K562 (cell line): ENCODE data around the gene ABR. TPM values are rescaled to one million over a fixed set of nuclear protein-coding genes. Genes with fewer than 3 reads are reported as not detected.

Experiments
- CBX8 ChIP-seq: fragments of 200-600 bp; sonication (generic); IDR thresholded peaks from 2 replicates; pipeline ENCODE4 v1.6.1; 2012; ENCODE audit warnings: borderline replicate concordance, mixed run types, low read depth, mild to moderate bottlenecking, moderate library complexity, mixed read lengths, low read length, control low read depth, inconsistent platforms; ENCODE audit not compliant: poor library complexity, severe bottlenecking; ENCODE audit errors: extremely low read depth
- MGA ChIP-seq: fragments of 450-650 bp; IDR thresholded peaks from 2 replicates; pipeline ENCODE4 v1.6.1; 2016; ENCODE audit warnings: mild to moderate bottlenecking, moderate library complexity
- PHF8 ChIP-seq: fragments of 200-600 bp; sonication (generic); IDR thresholded peaks from 2 replicates; pipeline ENCODE4 v1.6.1; 2012; ENCODE audit warnings: mixed run types, mild to moderate bottlenecking, inconsistent platforms, low read length, moderate library complexity, borderline replicate concordance
- RBFOX2 ChIP-seq: fragments of 200-400 bp; formaldehyde crosslinking; IDR thresholded peaks from 2 replicates; pipeline ENCODE4 v1.6.1; 2017; ENCODE audit warnings: low read depth, mild to moderate bottlenecking, low read length, moderate library complexity
- ZNF197 ChIP-seq: fragments of 200-800 bp; sonication (Bioruptor generic); IDR thresholded peaks from 2 replicates; pipeline ENCODE4 v1.6.1; 2016; ENCODE audit warnings: low read depth, missing genetic modification characterization, missing compliant biosample characterization
- ZNF431 ChIP-seq: sonication (generic); formaldehyde crosslinking; IDR thresholded peaks from 2 replicates; pipeline ENCODE4 v1.8.0; 2022; ENCODE audit warnings: mild to moderate bottlenecking, missing genetic modification reagents
- polyA plus RNA-seq, 8 experiments: library from polyadenylated mRNA; depleted of rRNA in 4 of 8; stranded (reverse) in 5 of 8; unstranded in 3 of 8; fragments of >200 nt; fragmentation: Nextera tagmentation in 2 of 8; fragmentation: Illumina TruSeq in 1 of 8; extraction: Ambion mirVana in 2 of 8; extraction: Trizol in 1 of 8; gene quantifications; 2 replicates each; pipeline versions ENCODE4 v1.2.1 to v1.2.3, GENCODE V29; 2011 to 2014; ENCODE audit warnings: inconsistent platforms in 1 of 8, missing spikeins in 1 of 8
- total RNA-seq, 7 experiments: library from RNA; depleted of rRNA in 6 of 7; stranded (reverse); fragments of >200 nt in 6 of 7; fragmentation: Illumina TruSeq in 2 of 7; extraction: Trizol in 2 of 7; gene quantifications; 2 replicates each; pipeline versions ENCODE4 v1.2.1 to v1.2.3, GENCODE V29; 2011 to 2021; ENCODE audit warnings: low replicate concordance in 1 of 7
- TF ChIP-seq, protein P1 (sequence below), 3 experiments: fragments of 200-800 bp in 1 of 3; sonication (Bioruptor generic) in 1 of 3; sonication (generic) in 1 of 3; formaldehyde crosslinking in 1 of 3; IDR thresholded peaks; 2 replicates each; pipeline versions ENCODE4 v1.6.1 to v1.8.0; 2016 to 2022; ENCODE audit warnings: mild to moderate bottlenecking in 2 of 3, missing compliant biosample characterization in 2 of 3, missing genetic modification characterization in 2 of 3, missing genetic modification reagents in 1 of 3
- TF ChIP-seq, protein P2 (sequence below): fragments of 250-450 bp; sonication (Bioruptor Pico); IDR thresholded peaks from 2 replicates; pipeline ENCODE4 v1.4.0; 2020; ENCODE audit warnings: mild to moderate bottlenecking, moderate library complexity
- TF ChIP-seq, protein P3 (sequence below), 2 experiments: IDR thresholded peaks in 1 of 2; conservative IDR thresholded peaks in 1 of 2; 2 replicates each; pipeline ENCODE4 v1.6.1; 2016; ENCODE audit warnings: low read depth in 2 of 2, mild to moderate bottlenecking in 1 of 2, missing compliant biosample characterization in 1 of 2, missing genetic modification characterization in 1 of 2, moderate library complexity in 1 of 2

Gene ABR
- total and polyA plus RNA-seq, 9 of the 15 experiments (the other 6 are each of a cell fraction or from before 2014, with no cell fraction given): 0.07 to 1.6 (median 0.37) TPM; not detected in 1

DNA sequence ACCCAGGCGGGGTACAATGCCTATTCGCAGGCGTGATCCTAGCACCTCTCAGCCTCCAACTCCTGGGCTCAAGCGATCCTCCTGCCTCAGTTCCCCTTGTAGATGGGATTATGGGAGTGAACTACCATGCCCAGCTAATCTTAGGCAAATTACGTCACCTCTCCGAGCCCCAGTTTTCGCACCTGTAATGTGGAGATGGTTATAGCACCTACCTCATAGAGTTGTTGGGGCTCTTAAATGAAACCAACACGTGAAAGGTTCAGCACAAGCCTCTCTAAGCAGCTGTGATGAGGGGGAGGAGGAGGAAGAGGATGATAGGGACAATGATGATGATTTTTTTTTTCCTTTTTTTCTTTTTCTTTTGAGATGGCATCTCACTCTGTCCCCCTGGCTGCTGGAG, 59.9 kb downstream of the ABR start (continued):
- TF ChIP-seq MGA: no peak
- TF ChIP-seq CBX8: no peak
- no peak for TF ChIP-seq PHF8
- no peak for TF ChIP-seq RBFOX2
- TF ChIP-seq, protein P1, sequence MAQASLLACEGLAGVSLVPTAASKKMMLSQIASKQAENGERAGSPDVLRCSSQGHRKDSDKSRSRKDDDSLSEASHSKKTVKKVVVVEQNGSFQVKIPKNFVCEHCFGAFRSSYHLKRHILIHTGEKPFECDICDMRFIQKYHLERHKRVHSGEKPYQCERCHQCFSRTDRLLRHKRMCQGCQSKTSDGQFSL (CRISPR knock-in tag; IDR thresholded peaks at IDR 0.05): no peak
- TF ChIP-seq, protein P1 (tag; IDR thresholded peaks at IDR 0.05): no peak
- TF ChIP-seq, protein P2, sequence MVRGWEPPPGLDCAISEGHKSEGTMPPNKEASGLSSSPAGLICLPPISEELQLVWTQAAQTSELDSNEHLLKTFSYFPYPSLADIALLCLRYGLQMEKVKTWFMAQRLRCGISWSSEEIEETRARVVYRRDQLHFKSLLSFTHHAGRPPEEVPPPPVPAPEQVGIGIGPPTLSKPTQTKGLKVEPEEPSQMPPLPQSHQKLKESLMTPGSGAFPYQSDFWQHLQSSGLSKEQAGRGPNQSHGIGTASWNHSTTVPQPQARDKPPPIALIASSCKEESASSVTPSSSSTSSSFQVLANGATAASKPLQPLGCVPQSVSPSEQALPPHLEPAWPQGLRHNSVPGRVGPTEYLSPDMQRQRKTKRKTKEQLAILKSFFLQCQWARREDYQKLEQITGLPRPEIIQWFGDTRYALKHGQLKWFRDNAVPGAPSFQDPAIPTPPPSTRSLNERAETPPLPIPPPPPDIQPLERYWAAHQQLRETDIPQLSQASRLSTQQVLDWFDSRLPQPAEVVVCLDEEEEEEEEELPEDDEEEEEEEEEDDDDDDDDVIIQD (CRISPR knock-in tag): no peak
- TF ChIP-seq ZNF197 (CRISPR knock-in tag): no peak
- no peak for TF ChIP-seq ZNF431 (CRISPR knock-in tag)
- TF ChIP-seq, protein P3, sequence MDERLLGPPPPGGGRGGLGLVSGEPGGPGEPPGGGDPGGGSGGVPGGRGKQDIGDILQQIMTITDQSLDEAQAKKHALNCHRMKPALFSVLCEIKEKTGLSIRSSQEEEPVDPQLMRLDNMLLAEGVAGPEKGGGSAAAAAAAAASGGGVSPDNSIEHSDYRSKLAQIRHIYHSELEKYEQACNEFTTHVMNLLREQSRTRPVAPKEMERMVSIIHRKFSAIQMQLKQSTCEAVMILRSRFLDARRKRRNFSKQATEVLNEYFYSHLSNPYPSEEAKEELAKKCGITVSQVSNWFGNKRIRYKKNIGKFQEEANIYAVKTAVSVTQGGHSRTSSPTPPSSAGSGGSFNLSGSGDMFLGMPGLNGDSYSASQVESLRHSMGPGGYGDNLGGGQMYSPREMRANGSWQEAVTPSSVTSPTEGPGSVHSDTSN (CRISPR knock-in tag; IDR thresholded peaks at IDR 0.05; ENCODE audit: low read depth): no peak
- TF ChIP-seq, protein P3 (tag; conservative IDR thresholded peaks at IDR 0.05; ENCODE audit: low read depth): no peak
